Activated T-cell treated with anti-CD3 and anti-CD28 coated beads, Interleukin-2, amount 50 U/mL, for 72 hours (primary cell): Measurements from ENCODE around the gene INO80E. TPM values are rescaled to one million over a fixed set of nuclear protein-coding genes. Genes with fewer than 3 reads are reported as not detected.
"Not testable (repeated sequence)": the region's sequence is repeated elsewhere in the genome, so short reads cannot be mapped to it uniquely, and the experiment has no call there.

ENCODE experiments used
- ATAC-seq, 2 donors: fragments of 150-1000 bp; cut with Tn5 transposase; replicated peaks in 1 of 2; 2 replicates each; pipeline ENCODE4 v1.10.0; 2021; ENCODE audit warnings: moderate library complexity in 2 of 2, mild to moderate bottlenecking in 1 of 2
- DNase-seq, 2 donors: peaks; one replicate each; pipeline ENCODE4 v3.0.0; 2021 to 2022; ENCODE audit warnings: mixed read lengths in 1 of 2
- H3K27ac Mint-ChIP-seq: one replicate; pipeline ENCODE4 v1.8.0; 2022; ENCODE audit warnings: mild to moderate bottlenecking, moderate library complexity, mixed read lengths
- H3K27me3 Mint-ChIP-seq: one replicate; pipeline ENCODE4 v1.8.0; 2022; ENCODE audit warnings: low read depth, mixed read lengths
- H3K36me3 Mint-ChIP-seq, 2 donors: one replicate each; pipeline ENCODE4 v1.8.0; 2022; ENCODE audit warnings: mixed read lengths in 2 of 2, mild to moderate bottlenecking in 1 of 2; ENCODE audit not compliant: insufficient read depth in 2 of 2
- H3K4me1 Mint-ChIP-seq: one replicate; pipeline ENCODE4 v1.8.0; 2022; ENCODE audit warnings: low read depth, mixed read lengths
- H3K4me3 Mint-ChIP-seq, 2 donors: one replicate each; pipeline ENCODE4 v1.8.0; 2022; ENCODE audit warnings: mild to moderate bottlenecking in 2 of 2, mixed read lengths in 2 of 2, moderate library complexity in 2 of 2
- H3K9me3 Mint-ChIP-seq, 2 donors: one replicate each; pipeline ENCODE4 v1.8.0; 2022; ENCODE audit warnings: mixed read lengths in 2 of 2
- total RNA-seq, 2 donors: library from RNA; stranded (reverse); gene quantifications; one replicate each; pipeline ENCODE4 v1.2.3, GENCODE V29; 2022

INO80E gene
- 100 to 1,000 TPM in 1 of 2 donors, 10 to 100 TPM in 1; 98.5 to 116 TPM for total RNA-seq

GRCh38 chr16:29995911-29996765 lies at the start of gene INO80E:
Gene INO80E, plus strand, starts transcription at chr16:29996241. Its CDS starts 70 bp downstream, at chr16:29996311.
- H3K9me3 Mint-ChIP-seq, result no peaks in the 10 kb centered on the region
- DNase-seq, result peak; percentile 99 to 100
- peaks cover 1 to 5% of the 10 kb centered on the region in 2 donors for H3K36me3 Mint-ChIP-seq
- peak within 1 kb of the TSS; percentile 97 to 98 for H3K4me3 Mint-ChIP-seq
- peaks cover 25% of the 10 kb centered on the region for H3K4me1 Mint-ChIP-seq
- H3K27ac Mint-ChIP-seq, result peak within 1 kb of the TSS; percentile 92
- ATAC-seq, result peak; percentile 98
- H3K27me3 Mint-ChIP-seq, result no peaks in the 10 kb centered on the region

GRCh38 chr16:29947897-29948296 lies 48.1 kb upstream of the INO80E start:
- Mint-ChIP-seq H3K9me3 (peaks cover 2 to 4% of the 10 kb centered on the region in 2 donors), H3K27ac (no peak overlapping the region)
- ATAC-seq, result no peak

GRCh38 chr16:29950806-29951461 lies 45.1 kb upstream of the INO80E start:
- no peaks in the 10 kb centered on the region for H3K27me3 Mint-ChIP-seq
- H3K4me3 Mint-ChIP-seq, result no peak overlapping the region
- H3K9me3 Mint-ChIP-seq, result peaks cover 2 to 4% of the 10 kb centered on the region in 2 donors
- H3K27ac Mint-ChIP-seq, result no peak overlapping the region
- no peak for DNase-seq
- peaks cover 0 to 2% of the 10 kb centered on the region in 2 donors for H3K36me3 Mint-ChIP-seq
- no peaks in the 10 kb centered on the region for H3K4me1 Mint-ChIP-seq
- ATAC-seq, result no peak

More at GRCh38 chr16:29947897-29948296, 48.1 kb upstream of the INO80E start:
- peaks cover 7% of the 10 kb centered on the region for H3K4me1 Mint-ChIP-seq
- H3K27me3 Mint-ChIP-seq, result no peaks in the 10 kb centered on the region
- H3K36me3 Mint-ChIP-seq, result peaks cover 0 to 2% of the 10 kb centered on the region in 2 donors
- H3K4me3 Mint-ChIP-seq, result no peak overlapping the region
- DNase-seq, result no peak

- peaks cover 0 to 2% of the 10 kb centered on the region in 2 donors for H3K36me3 Mint-ChIP-seq
- no peaks in the 10 kb centered on the region for H3K4me1 Mint-ChIP-seq
- ATAC-seq (no peak), DNase-seq (no peak)
- peaks cover 2 to 4% of the 10 kb centered on the region in 2 donors for H3K9me3 Mint-ChIP-seq
- H3K4me3 Mint-ChIP-seq, result no peak overlapping the region
- no peaks in the 10 kb centered on the region for H3K27me3 Mint-ChIP-seq
- no peak overlapping the region for H3K27ac Mint-ChIP-seq
Observed at GRCh38 chr16:29951625-29952365, 44.2 kb upstream of the INO80E start.

GRCh38 chr16:29958756-29959155 lies 37.3 kb upstream of the INO80E start:
- no peaks in the 10 kb centered on the region for H3K27me3 Mint-ChIP-seq
- H3K9me3 Mint-ChIP-seq, result no peaks in the 10 kb centered on the region
- H3K27ac Mint-ChIP-seq, result no peak overlapping the region
- peaks cover 20% of the 10 kb centered on the region for H3K4me1 Mint-ChIP-seq
- peaks cover 0 to 1% of the 10 kb centered on the region in 2 donors for H3K36me3 Mint-ChIP-seq
- no peak overlapping the region for H3K4me3 Mint-ChIP-seq
- ATAC-seq, result no peak
- DNase-seq, result no peak

GRCh38 chr16:29959293-29959692 lies 36.7 kb upstream of the INO80E start:
- Mint-ChIP-seq H3K36me3 (peaks cover 0 to 1% of the 10 kb centered on the region in 2 donors), H3K27me3 (no peaks in the 10 kb centered on the region), H3K4me1 (peaks cover 20% of the 10 kb centered on the region), H3K27ac (no peak overlapping the region), H3K4me3 (no peak overlapping the region), H3K9me3 (no peaks in the 10 kb centered on the region)
- DNase-seq, result no peak
- no peak for ATAC-seq

- not testable (repeated sequence) for DNase-seq, H3K27ac Mint-ChIP-seq, H3K9me3 Mint-ChIP-seq, ATAC-seq, H3K27me3 Mint-ChIP-seq, H3K36me3 Mint-ChIP-seq, H3K4me3 Mint-ChIP-seq
- peaks cover 20% of the 10 kb centered on the region for H3K4me1 Mint-ChIP-seq
Observed at GRCh38 chr16:29959821-29960220, 36.2 kb upstream of the INO80E start.

- H3K36me3 Mint-ChIP-seq, result peaks cover 0 to 2% of the 10 kb centered on the region in 2 donors
- H3K9me3 Mint-ChIP-seq, result no peaks in the 10 kb centered on the region
- DNase-seq (no peak), ATAC-seq (no peak)
- H3K4me1 Mint-ChIP-seq, result peaks cover 20% of the 10 kb centered on the region
- H3K27ac Mint-ChIP-seq, result peak overlapping the region; percentile 84
- peak overlapping the region; percentile 89 to 92 for H3K4me3 Mint-ChIP-seq
- H3K27me3 Mint-ChIP-seq, result no peaks in the 10 kb centered on the region
Observed at GRCh38 chr16:29961127-29961478, 34.9 kb upstream of the INO80E start.

- Mint-ChIP-seq H3K4me3 (peak within 1 kb of the TSS; percentile 89 to 97), H3K9me3 (no peaks in the 10 kb centered on the region), H3K27ac (peak within 1 kb of the TSS; percentile 87), H3K27me3 (no peaks in the 10 kb centered on the region), H3K4me1 (peaks cover 20% of the 10 kb centered on the region), H3K36me3 (peaks cover 0 to 2% of the 10 kb centered on the region in 2 donors)
- DNase-seq (peak; percentile 93 to 98), ATAC-seq (peak; percentile 89)
Observed at GRCh38 chr16:29961479-29962343, 34.3 kb upstream of the INO80E start, which contains the start of gene TMEM219. Gene TMEM219, plus strand, starts transcription at chr16:29962079. Its CDS starts 1,065 bp downstream, at chr16:29963144.

GRCh38 chr16:29962344-29962994 lies 33.6 kb upstream of the INO80E start:
- DNase-seq (no peak), ATAC-seq (no peak)
- Mint-ChIP-seq H3K36me3 (peaks cover 1 to 2% of the 10 kb centered on the region in 2 donors), H3K27ac (peak overlapping the region; percentile 87), H3K9me3 (no peaks in the 10 kb centered on the region), H3K4me1 (peaks cover 20% of the 10 kb centered on the region), H3K4me3 (peak overlapping the region; percentile 89 to 97), H3K27me3 (no peaks in the 10 kb centered on the region)

GRCh38 chr16:29963021-29963743 lies 32.9 kb upstream of the INO80E start:
- Mint-ChIP-seq H3K9me3 (no peaks in the 10 kb centered on the region), H3K4me1 (peaks cover 20% of the 10 kb centered on the region), H3K36me3 (peaks cover 1 to 2% of the 10 kb centered on the region in 2 donors), H3K4me3 (peak overlapping the region; percentile 89 to 97), H3K27me3 (no peaks in the 10 kb centered on the region), H3K27ac (peak overlapping the region; percentile 87)
- ATAC-seq, result no peak
- no peak for DNase-seq
